PFSK-1 (cell line): ENCODE results near the gene LRIT2.

Source experiments
- FOXP2 ChIP-seq: optimal IDR thresholded peaks from 2 replicates; pipeline ENCODE3; 2011; ENCODE audit warnings: borderline replicate concordance, control low read depth, inconsistent platforms; ENCODE audit not compliant: insufficient read depth; ENCODE audit errors: extremely low read length, extremely low read depth
- POLR2AphosphoS5 ChIP-seq: IDR thresholded peaks from 2 replicates; pipeline ENCODE4 v1.6.1; 2012; ENCODE audit warnings: low read depth, mild to moderate bottlenecking, control low read depth, low read length, moderate library complexity
- REST ChIP-seq, 2 experiments: IDR thresholded peaks; 2 replicates each; pipeline versions ENCODE4 v1.6.1 to v1.8.0; 2011 to 2012; ENCODE audit warnings: low read depth in 2 of 2, low read length in 2 of 2, control low read depth in 1 of 2, inconsistent platforms in 1 of 2, mild to moderate bottlenecking in 1 of 2, moderate library complexity in 1 of 2; ENCODE audit not compliant: insufficient read depth in 1 of 2
- SIN3A ChIP-seq: IDR thresholded peaks from 2 replicates; pipeline ENCODE4 v1.6.1; 2012; ENCODE audit warnings: mild to moderate bottlenecking, low read length, moderate library complexity, borderline replicate concordance; ENCODE audit not compliant: insufficient read depth
- TAF1 ChIP-seq: IDR thresholded peaks from 2 replicates; pipeline ENCODE4 v1.6.1; 2012; ENCODE audit warnings: low read length, control low read depth, borderline replicate concordance; ENCODE audit not compliant: insufficient read depth

GRCh38 chr10:84172467-84173356 lies 52.6 kb downstream of the LRIT2 start:
- no peak for TF ChIP-seq POLR2AphosphoS5
- no peak for TF ChIP-seq TAF1
- no peak for TF ChIP-seq REST (IDR thresholded peaks at IDR 0.05; ENCODE audit: insufficient read depth in 1 of 2, low read depth in 2 of 2, low read length in 2 of 2)
- TF ChIP-seq SIN3A, result no peak
- TF ChIP-seq FOXP2, result no peak
